Uterus (tissue), 4 donors: ENCODE measurements around the gene CTNND2. TPM values are rescaled to one million over a fixed set of nuclear protein-coding genes. Genes with fewer than 3 reads are reported as not detected.

Experiments used
- DNase-seq, 2 donors: peaks; one replicate each; pipeline ENCODE4 v3.0.0-alpha.2; 2019 to 2020
- H3K27ac ChIP-seq, 2 donors: fragments of 200-600 bp; sonication (generic); 1 replicate in 1 of 2; 2 replicates in 1 of 2; pipeline ENCODE4 v1.5.1; 2016 to 2018
- H3K27me3 ChIP-seq, 2 donors: fragments of 200-600 bp; sonication (generic); one replicate each; pipeline ENCODE4 v1.5.1; 2018 to 2019; ENCODE audit warnings: control low read depth in 1 of 2
- H3K36me3 ChIP-seq, 2 donors: fragments of 200-600 bp; sonication (generic); one replicate each; pipeline ENCODE4 v1.5.1; 2019; ENCODE audit warnings: control low read depth in 1 of 2
- H3K4me1 ChIP-seq, 2 donors: fragments of 200-600 bp; sonication (generic); one replicate each; pipeline ENCODE4 v1.5.1; 2018 to 2019; ENCODE audit warnings: control low read depth in 1 of 2
- H3K4me3 ChIP-seq, 2 donors: fragments of 200-600 bp; sonication (generic); 1 replicate in 1 of 2; 2 replicates in 1 of 2; pipeline ENCODE4 v1.5.1; 2018 to 2019; ENCODE audit warnings: mild to moderate bottlenecking in 1 of 2
- H3K9me3 ChIP-seq, 2 donors: fragments of 200-600 bp; sonication (generic); one replicate each; pipeline ENCODE4 v1.5.1; 2019; ENCODE audit warnings: control low read depth in 1 of 2
- CTCF ChIP-seq, 4 experiments: fragments of 200-600 bp in 2 of 4; fragments of 450-650 bp in 2 of 4; sonication (generic) in 2 of 4; IDR thresholded peaks; one replicate each; pipeline ENCODE4 v1.5.1; 2016 to 2019; ENCODE audit warnings: antibody characterized with exemption in 4 of 4, mild to moderate bottlenecking in 2 of 4, moderate library complexity in 1 of 4
- POLR2A ChIP-seq, 2 donors: fragments of 450-650 bp; IDR thresholded peaks; one replicate each; pipeline ENCODE4 v1.6.1; 2016; ENCODE audit warnings: antibody characterized with exemption in 2 of 2, mild to moderate bottlenecking in 1 of 2, moderate library complexity in 1 of 2
- intact Hi-C: fragments of 100-400 bp; cut with DNase I; formaldehyde crosslinking; loops from one replicate; pipeline ENCODE4 v1.15.1; 2023; ENCODE audit warnings: low total_unique reads
- total RNA-seq, 4 donors: library from RNA; depleted of rRNA in 3 of 4; stranded (reverse); fragments of >200 nt in 3 of 4; gene quantifications; one replicate each; pipeline versions ENCODE4 v1.1.0 to v1.2.4, GENCODE V29; 2014 to 2023
- donor health status: DM: yes; HTN: yes; CAD: no.

Gene CTNND2
- total RNA-seq, 4 donors from 2014 or later: 0.49 to 1.2 TPM; not detected in 2

GRCh38 chr5:11385901-11386293 is 518.3 kb downstream of the CTNND2 start:
- no peaks in the 10 kb centered on the region for H3K36me3 ChIP-seq
- H3K4me3 ChIP-seq: no peak overlapping the region
- peaks cover 0 to 16% of the 10 kb centered on the region in 2 donors for H3K27me3 ChIP-seq
- H3K27ac ChIP-seq: no peak overlapping the region
- intact Hi-C loops: no loop called here
- no peaks in the 10 kb centered on the region for H3K4me1 ChIP-seq
- TF ChIP-seq CTCF (IDR thresholded peaks at IDR 0.05) (no peak), POLR2A (IDR thresholded peaks at IDR 0.05) (no peak)
- no peaks in the 10 kb centered on the region for H3K9me3 ChIP-seq
- no peak for DNase-seq

- DNase-seq: no peak
- intact Hi-C loops: no loop called here
- no peak overlapping the region for H3K4me3 ChIP-seq
- no peak overlapping the region for H3K27ac ChIP-seq
- no peaks in the 10 kb centered on the region for H3K36me3 ChIP-seq
- no peaks in the 10 kb centered on the region for H3K4me1 ChIP-seq
- H3K9me3 ChIP-seq: no peaks in the 10 kb centered on the region
- peaks cover 0 to 16% of the 10 kb centered on the region in 2 donors for H3K27me3 ChIP-seq
- TF ChIP-seq CTCF (IDR thresholded peaks at IDR 0.05) (no peak), POLR2A (IDR thresholded peaks at IDR 0.05) (no peak)
These were observed 518.9 kb downstream of the CTNND2 start for GRCh38 chr5:11385251-11385900.

- H3K4me1 ChIP-seq: no peaks in the 10 kb centered on the region
- TF ChIP-seq CTCF (IDR thresholded peaks at IDR 0.05): no peak
- TF ChIP-seq POLR2A (IDR thresholded peaks at IDR 0.05): no peak
- H3K27ac ChIP-seq: no peak overlapping the region
- H3K27me3 ChIP-seq: peaks cover 0 to 16% of the 10 kb centered on the region in 2 donors
- H3K36me3 ChIP-seq: no peaks in the 10 kb centered on the region
- no peak for DNase-seq
- H3K9me3 ChIP-seq: no peaks in the 10 kb centered on the region
- intact Hi-C loops: no loop called here
- H3K4me3 ChIP-seq: peak overlapping the region in 1 of 2 donors; percentile 14
These were observed 519.6 kb downstream of the CTNND2 start for GRCh38 chr5:11384441-11385250.

GRCh38 chr5:11383506-11384095 is 520.6 kb downstream of the CTNND2 start:
- Histone ChIP-seq H3K4me3 (no peak overlapping the region), H3K9me3 (no peaks in the 10 kb centered on the region), H3K27ac (no peak overlapping the region), H3K36me3 (no peaks in the 10 kb centered on the region), H3K4me1 (no peaks in the 10 kb centered on the region), H3K27me3 (peaks cover 0 to 16% of the 10 kb centered on the region in 2 donors)
- DNase-seq: no peak
- TF ChIP-seq POLR2A (IDR thresholded peaks at IDR 0.05): no peak
- no peak for TF ChIP-seq CTCF (IDR thresholded peaks at IDR 0.05)
- intact Hi-C loops: no loop called here

GRCh38 chr5:11378461-11378860 is 525.8 kb downstream of the CTNND2 start:
- DNase-seq: no peak
- Histone ChIP-seq H3K36me3 (no peaks in the 10 kb centered on the region), H3K27me3 (no peaks in the 10 kb centered on the region), H3K27ac (no peak overlapping the region), H3K9me3 (no peaks in the 10 kb centered on the region), H3K4me3 (no peak overlapping the region), H3K4me1 (no peaks in the 10 kb centered on the region)
- intact Hi-C loops: no loop called here
- TF ChIP-seq POLR2A (IDR thresholded peaks at IDR 0.05): no peak
